Heart left ventricle (tissue), 13 donors: Measurements from ENCODE around the gene ZNF771.

Source experiments
- CTCF ChIP-seq, 12 donors: fragments of 200-600 bp; sonication (generic) in 4 of 12; IDR thresholded peaks; one replicate each; pipeline versions ENCODE4 v1.5.0 to v1.8.0; 2018 to 2022; ENCODE audit warnings: antibody characterized with exemption in 12 of 12, mild to moderate bottlenecking in 5 of 12
- POLR2A ChIP-seq, 2 donors: fragments of 450-650 bp; IDR thresholded peaks; one replicate each; pipeline ENCODE4 v1.6.1; 2017; ENCODE audit warnings: antibody characterized with exemption in 2 of 2, mild to moderate bottlenecking in 2 of 2, moderate library complexity in 2 of 2
- donor health status: ischemic (EF 13 %, LVEDD 7.1; RV severe dilation, severe dysfunction).
- donor health status: DM: no; HTN: yes; CAD: no.
- donor health status: DM: no; HTN: no; CAD: no.
- donor health status: ischemic (EF 25% LVEDD 6.9; RV normal size, moderate dysfunction).
- donor health status: ischemic (EF 25% LVEDD 5.7; RV mildly dilated, moderate dysfunction).
- donor health status: ischemic (EF 35%, LVEDD 5.7; RV mildly dilated, moderate dysfunction).
- donor health status: nonischemic (EF 11% LVEDD 7.7; RV severe dilation, severe dysfunction).
- donor health status: DM: yes; HTN: yes; CAD: no.
- donor health status: PGD.
- donor health status: ischemic (EF 29% LVEDD 5.4; RV normal size, mild dysfunction).
- donor health status: nonischemic (EF 23%, LVEDD 6.1; RV moderate dilation, normal function).

GRCh38 chr16:30359871-30360170 lies 47.6 kb upstream of the ZNF771 start:
- TF ChIP-seq CTCF (IDR thresholded peaks at IDR 0.05) (no peak), POLR2A (IDR thresholded peaks at IDR 0.05) (no peak)
